ENCODE results near the gene CREB3L2.

Gene CREB3L2

DNA sequence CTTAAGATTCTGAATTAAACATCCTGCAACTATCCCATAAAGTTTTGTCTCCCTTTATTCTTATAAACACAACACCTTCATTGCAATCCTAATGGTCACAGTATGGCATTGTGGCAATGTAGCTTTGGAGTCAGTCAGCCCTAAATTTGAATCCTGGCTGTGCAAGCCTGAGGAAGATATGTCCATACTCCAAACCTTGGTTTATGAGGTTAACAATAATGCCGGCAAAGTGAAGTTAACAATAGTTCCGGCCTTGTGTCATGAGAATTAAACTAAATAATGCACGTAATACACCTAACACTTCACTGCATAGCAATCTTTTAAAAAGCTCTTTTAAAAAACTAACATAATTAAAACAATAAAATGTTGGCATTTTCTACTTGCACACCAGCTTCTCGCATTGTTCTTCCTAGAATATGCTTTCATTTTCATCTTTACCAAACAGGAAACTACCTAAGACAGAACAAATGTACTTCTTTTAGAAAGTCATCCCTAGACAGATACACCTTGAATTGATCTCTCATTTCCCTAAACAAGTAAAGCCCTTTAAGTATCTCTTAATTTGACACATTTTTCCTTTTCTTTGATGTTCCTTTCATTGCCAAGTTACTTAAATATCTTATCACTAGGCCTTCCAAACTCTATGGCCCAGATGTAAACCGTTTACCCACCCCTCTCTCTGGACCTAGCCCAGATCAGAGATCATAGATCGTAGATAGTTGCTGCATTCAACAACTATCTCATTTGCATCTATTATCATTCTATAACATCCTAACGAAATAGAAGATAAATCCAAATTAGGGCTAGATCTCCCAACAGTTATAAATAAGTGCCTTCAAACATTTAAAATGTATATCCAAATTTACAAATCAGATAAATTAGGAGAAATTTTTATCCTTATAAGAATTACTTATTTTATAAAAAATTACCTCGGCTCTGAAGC lies 66.7 kb downstream of the CREB3L2 start:
- H3F3A ChIP-seq (ENCODE audit: insufficient read depth): no peaks in the 10 kb centered on the region
- no peak overlapping the region for H3K4me3 ChIP-seq (ENCODE audit: insufficient read depth, low read length, poor library complexity, severe bottlenecking)
- no peak overlapping the region for H2AFZ ChIP-seq (ENCODE audit: low read depth, low read length, severe bottlenecking)
- H3K79me2 ChIP-seq (ENCODE audit: insufficient read depth, low read length): no peaks in the 10 kb centered on the region
- no peaks in the 10 kb centered on the region for H4K20me1 ChIP-seq (ENCODE audit: low read depth, low read length)
- TF ChIP-seq, protein P1, sequence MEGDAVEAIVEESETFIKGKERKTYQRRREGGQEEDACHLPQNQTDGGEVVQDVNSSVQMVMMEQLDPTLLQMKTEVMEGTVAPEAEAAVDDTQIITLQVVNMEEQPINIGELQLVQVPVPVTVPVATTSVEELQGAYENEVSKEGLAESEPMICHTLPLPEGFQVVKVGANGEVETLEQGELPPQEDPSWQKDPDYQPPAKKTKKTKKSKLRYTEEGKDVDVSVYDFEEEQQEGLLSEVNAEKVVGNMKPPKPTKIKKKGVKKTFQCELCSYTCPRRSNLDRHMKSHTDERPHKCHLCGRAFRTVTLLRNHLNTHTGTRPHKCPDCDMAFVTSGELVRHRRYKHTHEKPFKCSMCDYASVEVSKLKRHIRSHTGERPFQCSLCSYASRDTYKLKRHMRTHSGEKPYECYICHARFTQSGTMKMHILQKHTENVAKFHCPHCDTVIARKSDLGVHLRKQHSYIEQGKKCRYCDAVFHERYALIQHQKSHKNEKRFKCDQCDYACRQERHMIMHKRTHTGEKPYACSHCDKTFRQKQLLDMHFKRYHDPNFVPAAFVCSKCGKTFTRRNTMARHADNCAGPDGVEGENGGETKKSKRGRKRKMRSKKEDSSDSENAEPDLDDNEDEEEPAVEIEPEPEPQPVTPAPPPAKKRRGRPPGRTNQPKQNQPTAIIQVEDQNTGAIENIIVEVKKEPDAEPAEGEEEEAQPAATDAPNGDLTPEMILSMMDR (IDR thresholded peaks at IDR 0.05; ENCODE audit: insufficient read depth, low read length, poor library complexity, severe bottlenecking): no peak
- TF ChIP-seq EZH2phosphoT487 (conservative IDR thresholded peaks at IDR 0.05; ENCODE audit: low read length): no peak
- H3K27me3 ChIP-seq (ENCODE audit: low read length): no peaks in the 10 kb centered on the region
- no peaks in the 10 kb centered on the region for H3K9me3 ChIP-seq (ENCODE audit: insufficient read depth, low read length)
- H3K9ac ChIP-seq (ENCODE audit: low read length): no peak overlapping the region
- no peak overlapping the region for H3K4me2 ChIP-seq (ENCODE audit: low read depth, low read length, poor library complexity, severe bottlenecking)
- no peaks in the 10 kb centered on the region for H3K9me2 ChIP-seq (replicated peaks; ENCODE audit: insufficient read depth, low read length)
- H3K27ac ChIP-seq (ENCODE audit: low read depth, low read length): no peak overlapping the region
- H3K36me3 ChIP-seq (ENCODE audit: low read length): no peaks in the 10 kb centered on the region

DNA sequence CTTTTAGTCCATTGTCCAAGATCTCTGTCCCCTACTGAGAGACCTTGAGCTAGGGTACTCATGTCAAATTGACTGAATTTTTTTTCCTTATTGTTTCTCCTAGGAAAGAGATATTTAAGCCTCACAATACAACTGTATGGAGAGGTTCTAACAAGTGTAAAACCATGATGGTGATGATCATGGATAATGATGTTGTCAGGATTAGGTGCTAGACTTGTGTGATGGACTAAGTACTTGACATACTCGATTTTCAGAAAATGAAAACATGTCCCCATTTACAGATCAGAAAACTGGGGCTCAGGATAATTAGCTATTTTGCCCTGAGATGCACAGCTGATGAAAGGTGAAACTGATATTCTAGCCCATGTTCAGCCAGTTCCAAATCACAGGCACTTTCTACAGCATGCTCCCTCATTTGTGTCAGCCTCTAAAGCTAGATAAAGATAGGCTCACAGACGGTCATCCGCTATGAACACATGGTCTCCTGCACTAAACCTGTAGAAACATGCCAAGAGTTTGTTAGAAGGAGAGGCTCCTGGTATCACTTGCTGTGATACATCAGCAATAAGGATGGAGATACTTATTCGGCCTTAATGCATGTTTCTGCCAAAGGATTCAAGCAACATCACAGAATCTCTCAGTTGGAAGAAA lies 67.6 kb downstream of the CREB3L2 start:
- Histone ChIP-seq H3K27ac (ENCODE audit: low read depth, low read length) (no peak overlapping the region), H3F3A (ENCODE audit: insufficient read depth) (no peaks in the 10 kb centered on the region), H3K9me2 (replicated peaks; ENCODE audit: insufficient read depth, low read length) (no peaks in the 10 kb centered on the region), H2AFZ (ENCODE audit: low read depth, low read length, severe bottlenecking) (no peak overlapping the region), H3K4me3 (ENCODE audit: insufficient read depth, low read length, poor library complexity, severe bottlenecking) (no peak overlapping the region), H3K4me2 (ENCODE audit: low read depth, low read length, poor library complexity, severe bottlenecking) (no peak overlapping the region), H3K27me3 (ENCODE audit: low read length) (no peaks in the 10 kb centered on the region), H4K20me1 (ENCODE audit: low read depth, low read length) (no peaks in the 10 kb centered on the region), H3K79me2 (ENCODE audit: insufficient read depth, low read length) (no peaks in the 10 kb centered on the region), H3K36me3 (ENCODE audit: low read length) (no peaks in the 10 kb centered on the region), H3K9ac (ENCODE audit: low read length) (no peak overlapping the region), H3K9me3 (ENCODE audit: insufficient read depth, low read length) (no peaks in the 10 kb centered on the region)
- TF ChIP-seq, protein P1 (IDR thresholded peaks at IDR 0.05; ENCODE audit: insufficient read depth, low read length, poor library complexity, severe bottlenecking): no peak
- no peak for TF ChIP-seq EZH2phosphoT487 (conservative IDR thresholded peaks at IDR 0.05; ENCODE audit: low read length)

DNA sequence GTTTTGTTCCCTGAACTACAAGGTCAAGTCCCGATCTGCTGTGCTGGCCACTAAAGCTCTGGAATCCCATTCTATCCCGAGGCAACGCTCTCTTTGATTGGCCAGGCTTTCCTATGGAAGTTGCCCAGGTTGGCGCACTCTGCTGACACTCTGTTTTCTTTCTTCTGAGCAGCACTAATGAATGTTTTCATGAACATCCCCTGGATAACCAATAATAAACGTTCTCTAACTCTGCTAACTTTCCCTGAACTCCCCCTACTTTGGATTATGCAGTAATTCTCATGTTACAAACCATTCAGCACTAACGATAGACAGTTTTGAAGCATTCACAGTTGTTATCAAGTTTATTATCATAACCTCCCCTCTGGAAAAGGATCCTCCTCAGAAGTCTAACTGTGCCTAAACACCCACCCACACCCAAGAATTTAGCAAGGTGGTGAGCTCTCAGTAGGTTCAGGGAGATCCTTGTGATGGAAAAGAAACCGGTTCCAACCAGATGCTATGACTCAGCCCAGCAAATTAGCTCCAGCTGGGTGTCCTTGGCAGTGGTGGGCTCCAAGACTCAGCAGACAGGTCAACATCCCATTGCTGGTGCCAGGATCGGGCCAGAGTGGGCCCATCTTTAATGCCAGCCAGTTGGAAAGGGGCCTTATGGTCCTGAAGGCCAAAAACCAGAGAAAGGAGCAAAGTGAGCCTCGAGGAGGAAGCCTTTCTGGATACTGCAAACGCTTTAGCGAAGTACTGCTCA lies 68.4 kb downstream of the CREB3L2 start:
- Histone ChIP-seq H3K9me3 (ENCODE audit: insufficient read depth, low read length) (no peaks in the 10 kb centered on the region), H3K79me2 (ENCODE audit: insufficient read depth, low read length) (no peaks in the 10 kb centered on the region), H3K27me3 (ENCODE audit: low read length) (no peaks in the 10 kb centered on the region), H3F3A (ENCODE audit: insufficient read depth) (no peaks in the 10 kb centered on the region), H3K4me3 (ENCODE audit: insufficient read depth, low read length, poor library complexity, severe bottlenecking) (no peak overlapping the region), H4K20me1 (ENCODE audit: low read depth, low read length) (no peaks in the 10 kb centered on the region), H3K9me2 (replicated peaks; ENCODE audit: insufficient read depth, low read length) (no peaks in the 10 kb centered on the region), H3K27ac (ENCODE audit: low read depth, low read length) (no peak overlapping the region), H3K9ac (ENCODE audit: low read length) (no peak overlapping the region), H3K4me2 (ENCODE audit: low read depth, low read length, poor library complexity, severe bottlenecking) (no peak overlapping the region), H3K36me3 (ENCODE audit: low read length) (no peaks in the 10 kb centered on the region), H2AFZ (ENCODE audit: low read depth, low read length, severe bottlenecking) (no peak overlapping the region)
- no peak for TF ChIP-seq EZH2phosphoT487 (conservative IDR thresholded peaks at IDR 0.05; ENCODE audit: low read length)
- TF ChIP-seq, protein P1 (IDR thresholded peaks at IDR 0.05; ENCODE audit: insufficient read depth, low read length, poor library complexity, severe bottlenecking): no peak

All from SU-DHL-6 (cell line).